Measurements from ENCODE around the gene USF2. TPM values are rescaled to one million over a fixed set of nuclear protein-coding genes. Genes with fewer than 3 reads are reported as not detected.

The USF2 gene
- total and polyA plus RNA-seq, 10 of the 15 experiments (the other 5 are each of a cell fraction or from before 2014, with no cell fraction given) = 0.56 to 157 (median 65.5) TPM

GRCh38 chr19:35222373-35223015, 46.3 kb upstream of the USF2 start (continued):
- TF ChIP-seq BCL3 (IDR thresholded peaks at IDR 0.05; ENCODE audit: borderline replicate concordance, insufficient read depth, low read depth, low read length, poor library complexity, severe bottlenecking) (no peak), BHLHE40 (IDR thresholded peaks at IDR 0.05; ENCODE audit: borderline replicate concordance in 1 of 2, low read depth in 2 of 2, low read length in 1 of 2) (no peak), MEF2A (IDR thresholded peaks at IDR 0.05; ENCODE audit: insufficient read depth, low read depth, low read length) (no peak), CBX5 (IDR thresholded peaks at IDR 0.05; ENCODE audit: low read depth) (no peak)

GRCh38 chr19:35223084-35223790, 45.5 kb upstream of the USF2 start:
- in situ Hi-C loops (cut with MboI) (no loop called here), intact Hi-C loops (cut with micrococcal nuclease; ENCODE audit: unreplicated experiment) (no loop called here)
- Histone ChIP-seq H4K20me1 (ENCODE audit: control insufficient read depth, insufficient read depth) (no peaks in the 10 kb centered on the region), H3K36me3 (ENCODE audit: control insufficient read depth in 2 of 2, insufficient read depth in 2 of 2, low read length in 1 of 2) (no peaks in the 10 kb centered on the region), H3K9me3 (replicated peaks; ENCODE audit: control insufficient read depth, insufficient read depth, low read length) (peaks cover 7% of the 10 kb centered on the region), H3K79me2 (ENCODE audit: control insufficient read depth, insufficient read depth, low read length) (no peaks in the 10 kb centered on the region), H3K4me2 (ENCODE audit: control insufficient read depth, insufficient read depth) (no peak overlapping the region), H3K4me1 (ENCODE audit: control insufficient read depth, insufficient read depth, low read length) (no peaks in the 10 kb centered on the region), H3K27me3 (replicated peaks in 1 of 2; ENCODE audit: control insufficient read depth in 2 of 2, insufficient read depth in 2 of 2, low read length in 1 of 2) (0 out of 4 replicates have a peak, but pooled peaks cover 0 to 2% of the 10 kb centered on the region in 2 experiments), H3K9ac (ENCODE audit: control insufficient read depth, insufficient read depth, low read length) (no peak overlapping the region), H3K27ac (ENCODE audit: control insufficient read depth, insufficient read depth) (no peak overlapping the region), H3K4me3 (no peak overlapping the region), H2AFZ (ENCODE audit: control insufficient read depth, low read depth, low read length) (no peak overlapping the region)
- DNase-seq (ENCODE audit: low read depth, low spot score) (no peak), FAIRE-seq (no peak), ATAC-seq (no peak)
- TF ChIP-seq SRF (IDR thresholded peaks at IDR 0.05; ENCODE audit: low read depth in 2 of 2, low read length in 2 of 2) (no peak), PAX8 (IDR thresholded peaks at IDR 0.05) (no peak), TARDBP (IDR thresholded peaks at IDR 0.05; ENCODE audit: borderline replicate concordance) (no peak), MAX (IDR thresholded peaks at IDR 0.05; ENCODE audit: low read depth, low read length) (no peak)
- 34% methylated on average over 6 of the region's 6 CpGs for WGBS (ENCODE audit: insufficient coverage, insufficient replicate concordance, low lambda C conversion rate, missing lambda C conversion rate)
- CTCF ChIA-PET = interaction anchor here (0.7 kb wide), 1 partner anchor 12 kb away, joined by 3 read pairs; no protein-coding TSS in a partner anchor
- no TSS peak for BruUV-seq (replicated peaks)
- RAD21 ChIA-PET (ENCODE audit: unreplicated experiment) = interaction anchor here (2.2 kb wide), 1 partner anchor 82 kb away, joined by 6 read pairs; no protein-coding TSS in a partner anchor
- SMC1A ChIA-PET (ENCODE audit: uncharacterized antibody, unreplicated experiment) = interaction anchor here (1.2 to 1.4 kb wide), 2 partner anchors 17 to 18 kb away, joined by 3 read pairs; no protein-coding TSS in a partner anchor
- POLR2A ChIA-PET = no interaction called here
